GM18511 (cell line): ENCODE measurements around the gene MUC12.
"Not testable (repeated sequence)": the region's sequence is repeated elsewhere in the genome, so short reads cannot be mapped to it uniquely, and the experiment has no call there.

Experiments used
- ATAC-seq: cut with Tn5 transposase; IDR thresholded peaks from one replicate; pipeline ENCODE4 v1.9.1; 2021; ENCODE audit warnings: mild to moderate bottlenecking, moderate library complexity; ENCODE audit not compliant: unreplicated experiment

MUC12 gene

DNA sequence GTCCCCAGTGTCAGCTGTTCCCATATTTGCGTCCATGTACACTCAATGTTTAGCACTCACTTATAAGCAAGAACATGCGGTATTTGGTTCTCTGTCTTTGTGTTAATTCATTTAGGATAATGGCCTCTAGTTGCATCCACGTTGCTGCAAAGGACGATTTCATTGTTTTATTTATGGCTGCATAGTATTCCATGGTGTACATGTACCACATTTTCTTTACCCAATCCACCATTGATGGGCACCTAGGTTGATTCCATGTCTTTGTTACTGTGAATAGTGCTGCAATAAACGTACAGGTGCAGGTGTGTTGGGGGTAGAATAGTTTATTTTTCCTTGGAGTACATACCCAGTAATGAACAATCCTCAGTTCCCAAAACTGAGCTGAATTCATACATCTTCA is 91.6 kb downstream of the MUC12 start:
- ATAC-seq = no peak

DNA sequence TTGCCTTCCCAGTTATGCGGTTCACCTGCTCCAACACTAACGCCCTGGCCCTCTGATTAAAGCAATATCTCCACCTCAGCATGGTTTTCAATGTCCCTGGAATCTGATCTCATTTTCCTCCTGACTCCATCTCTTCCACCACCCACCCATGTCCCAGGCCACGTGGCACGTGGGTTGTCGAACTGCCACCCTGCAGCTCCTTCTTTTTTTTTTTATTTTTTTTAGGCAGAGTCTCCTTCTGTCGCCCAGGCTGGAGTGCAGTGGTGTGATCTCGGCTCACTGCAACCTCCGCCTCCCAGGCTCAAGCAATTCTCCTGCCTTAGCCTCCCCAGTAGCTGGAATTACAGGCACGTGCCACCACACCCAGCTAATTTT is 94.8 kb downstream of the MUC12 start:
- not testable (repeated sequence) for ATAC-seq

DNA sequence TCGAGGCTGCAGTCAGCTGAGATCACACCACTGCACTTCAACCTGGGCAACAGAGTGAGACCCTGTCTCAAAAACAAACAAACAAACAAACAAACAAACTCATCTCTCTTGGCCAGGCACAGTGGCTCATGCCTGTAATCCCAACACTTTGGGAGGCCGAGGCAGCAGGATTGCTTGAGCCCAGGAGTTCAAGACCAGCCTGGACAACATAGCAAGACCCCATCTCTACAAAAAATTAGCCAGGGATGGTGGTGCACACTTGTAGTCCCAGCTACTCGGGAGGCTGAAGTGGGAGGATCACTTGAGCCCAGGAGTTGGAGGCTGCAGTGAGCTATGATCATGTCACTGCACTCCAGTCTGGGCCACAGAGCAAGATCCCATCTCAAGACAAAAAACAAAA is 95.8 kb downstream of the MUC12 start:
- ATAC-seq = not testable (repeated sequence)

DNA sequence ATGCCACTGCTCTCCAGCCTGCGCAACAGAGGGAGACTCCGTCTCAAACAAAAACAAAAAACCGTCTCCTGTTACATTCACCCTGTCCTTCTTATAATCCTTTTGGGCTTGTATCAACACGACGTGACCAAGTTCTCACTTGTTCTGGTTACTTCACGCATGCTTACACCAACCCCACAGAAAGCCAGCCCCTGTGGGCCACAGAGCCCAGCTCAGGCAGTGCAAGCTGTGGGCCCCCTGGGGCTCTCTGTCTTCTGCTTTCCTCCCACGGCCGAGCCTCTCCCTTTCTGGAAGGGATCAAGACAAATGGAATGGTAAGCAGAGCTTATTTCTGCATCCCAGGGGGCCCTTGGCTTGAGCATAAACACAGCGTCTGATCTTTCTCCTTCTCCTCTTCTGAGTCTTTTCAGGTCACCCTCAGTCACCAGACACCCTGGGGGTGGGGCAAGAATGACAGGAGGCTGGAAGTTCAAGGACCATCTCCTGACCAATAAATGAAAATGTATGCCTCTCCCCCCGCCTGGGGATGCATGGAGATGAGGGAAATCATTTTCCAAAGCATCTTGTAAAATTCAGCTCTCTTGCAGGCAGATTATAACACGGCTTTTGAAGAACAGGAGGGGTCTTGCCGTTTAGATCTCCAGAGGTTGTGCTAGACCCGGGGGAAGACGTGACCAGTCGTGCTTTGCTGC is 96.9 kb downstream of the MUC12 start:
- no peak for ATAC-seq

DNA sequence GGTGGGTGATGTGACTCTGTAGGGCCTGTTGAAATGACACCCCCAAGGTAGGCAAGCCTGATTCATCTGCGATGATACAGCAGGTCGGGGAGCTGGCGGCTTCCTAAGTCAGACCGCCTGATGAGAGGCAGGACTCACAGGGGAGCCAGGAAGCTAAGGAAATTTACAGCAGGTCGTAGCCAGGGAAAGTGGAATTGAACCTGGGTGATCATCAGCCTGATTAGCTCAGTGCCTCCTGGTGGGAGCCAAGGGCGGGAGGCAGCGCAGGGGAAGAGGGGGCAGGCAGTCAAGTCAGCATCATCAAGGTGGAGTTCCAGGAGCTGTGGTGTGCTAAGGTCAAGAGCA is 97.4 kb downstream of the MUC12 start:
- no peak for ATAC-seq

DNA sequence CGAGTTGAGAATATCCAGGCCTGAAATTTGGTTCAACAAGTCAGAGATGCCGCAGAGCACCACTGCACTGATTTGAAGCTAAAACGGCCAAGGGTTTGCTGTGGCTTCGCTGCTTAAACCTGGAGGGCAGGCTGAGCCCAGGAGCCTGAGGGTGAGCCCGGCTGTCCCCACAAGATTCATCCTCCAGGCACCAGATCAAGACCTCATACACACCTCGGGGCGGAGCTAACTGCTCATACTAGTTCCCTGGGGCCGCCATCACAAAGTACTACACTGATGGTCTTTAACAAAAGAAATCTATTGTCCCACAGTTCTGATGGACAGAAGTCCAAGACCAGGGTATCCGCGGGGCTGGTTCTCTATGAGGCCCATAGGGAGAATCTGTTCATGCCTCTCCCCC is 99.0 kb downstream of the MUC12 start:
- no peak for ATAC-seq
